Breast epithelium (tissue), 4 donors: ENCODE results near the gene CPA2. TPM values are rescaled to one million over a fixed set of nuclear protein-coding genes. Genes with fewer than 3 reads are reported as not detected.

Experiments
- DNase-seq, 2 donors: peaks; one replicate each; pipeline ENCODE4 v3.0.0-alpha.2; 2019; ENCODE audit warnings: low spot score in 2 of 2
- H3K27ac ChIP-seq, 2 donors: fragments of 200-600 bp; sonication (generic) in 1 of 2; one replicate each; pipeline ENCODE4 v1.5.1; 2016 to 2019; ENCODE audit warnings: mild to moderate bottlenecking in 1 of 2
- H3K27me3 ChIP-seq, 2 donors: fragments of 200-600 bp; sonication (generic) in 1 of 2; one replicate each; pipeline versions ENCODE4 v1.5.1 to v1.6.0; 2017 to 2019; ENCODE audit warnings: control low read depth in 1 of 2, mild to moderate bottlenecking in 1 of 2
- H3K36me3 ChIP-seq: fragments of 200-600 bp; one replicate; pipeline ENCODE4 v1.5.1; 2019
- H3K4me1 ChIP-seq, 2 donors: fragments of 200-600 bp; sonication (generic); one replicate each; pipeline ENCODE4 v1.5.1; 2016 to 2019; ENCODE audit warnings: control low read depth in 1 of 2
- H3K4me3 ChIP-seq, 3 donors: fragments of 200-600 bp; sonication (generic); 1 replicate in 2 of 3; 2 replicates in 1 of 3; pipeline ENCODE4 v1.5.1; 2016 to 2019; ENCODE audit warnings: mild to moderate bottlenecking in 3 of 3, moderate library complexity in 2 of 3
- H3K9me3 ChIP-seq, 2 donors: fragments of 200-600 bp; sonication (generic) in 1 of 2; one replicate each; pipeline ENCODE4 v1.5.1; 2016 to 2019; ENCODE audit warnings: control low read depth in 1 of 2
- POLR2A ChIP-seq: fragments of 450-650 bp; IDR thresholded peaks from one replicate; pipeline ENCODE4 v1.6.1; 2016; ENCODE audit warnings: antibody characterized with exemption, mild to moderate bottlenecking, moderate library complexity
- POLR2AphosphoS5 ChIP-seq, 3 donors: sonication (generic); formaldehyde crosslinking; IDR thresholded peaks; one replicate each; pipeline ENCODE4 v1.6.1; 2017; ENCODE audit warnings: antibody characterized with exemption in 3 of 3
- intact Hi-C: fragments of 100-400 bp; cut with DNase I; formaldehyde crosslinking; loops from one replicate; pipeline ENCODE4 v1.15.1; 2023; ENCODE audit warnings: low total_unique reads
- total RNA-seq, 3 donors: library from RNA; depleted of rRNA; stranded (reverse); fragments of >200 nt; gene quantifications; one replicate each; pipeline ENCODE4 v1.1.0, GENCODE V29; 2016
- TF ChIP-seq, protein P1 (sequence below), 3 donors: fragments of 450-650 bp; IDR thresholded peaks; one replicate each; pipeline ENCODE4 v1.5.1; 2016 to 2017; ENCODE audit warnings: antibody characterized with exemption in 3 of 3, mild to moderate bottlenecking in 3 of 3, moderate library complexity in 3 of 3

Gene CPA2
- total RNA-seq, 3 donors from 2014 or later: not detected

DNA sequence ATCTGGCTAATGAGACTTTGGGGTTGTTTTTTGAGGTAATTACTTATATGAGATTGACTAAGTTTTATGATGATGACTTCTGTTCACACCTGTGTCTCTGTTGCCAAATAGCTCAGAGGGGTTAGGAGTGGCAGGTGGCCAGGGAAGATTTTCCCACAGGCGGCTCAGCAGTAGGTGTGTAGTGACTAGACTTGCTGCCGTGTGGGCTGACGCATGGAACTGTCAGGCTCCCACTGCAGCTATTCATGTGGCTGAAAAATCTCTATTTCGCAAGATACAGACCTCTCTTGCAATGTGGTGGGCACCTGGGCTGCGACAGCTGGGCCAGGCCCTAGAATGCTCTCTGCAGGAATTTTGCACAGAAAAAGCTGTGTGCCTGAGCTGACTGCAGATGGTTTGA is 27.7 kb downstream of the CPA2 start:
- Histone ChIP-seq H3K9me3 (no peaks in the 10 kb centered on the region), H3K27me3 (no peaks in the 10 kb centered on the region), H3K27ac (peak overlapping the region; percentile 14 to 57), H3K36me3 (no peaks in the 10 kb centered on the region), H3K4me3 (no peak overlapping the region), H3K4me1 (peaks cover 0 to 11% of the 10 kb centered on the region in 2 donors)
- no peak for DNase-seq
- TF ChIP-seq, protein P1, sequence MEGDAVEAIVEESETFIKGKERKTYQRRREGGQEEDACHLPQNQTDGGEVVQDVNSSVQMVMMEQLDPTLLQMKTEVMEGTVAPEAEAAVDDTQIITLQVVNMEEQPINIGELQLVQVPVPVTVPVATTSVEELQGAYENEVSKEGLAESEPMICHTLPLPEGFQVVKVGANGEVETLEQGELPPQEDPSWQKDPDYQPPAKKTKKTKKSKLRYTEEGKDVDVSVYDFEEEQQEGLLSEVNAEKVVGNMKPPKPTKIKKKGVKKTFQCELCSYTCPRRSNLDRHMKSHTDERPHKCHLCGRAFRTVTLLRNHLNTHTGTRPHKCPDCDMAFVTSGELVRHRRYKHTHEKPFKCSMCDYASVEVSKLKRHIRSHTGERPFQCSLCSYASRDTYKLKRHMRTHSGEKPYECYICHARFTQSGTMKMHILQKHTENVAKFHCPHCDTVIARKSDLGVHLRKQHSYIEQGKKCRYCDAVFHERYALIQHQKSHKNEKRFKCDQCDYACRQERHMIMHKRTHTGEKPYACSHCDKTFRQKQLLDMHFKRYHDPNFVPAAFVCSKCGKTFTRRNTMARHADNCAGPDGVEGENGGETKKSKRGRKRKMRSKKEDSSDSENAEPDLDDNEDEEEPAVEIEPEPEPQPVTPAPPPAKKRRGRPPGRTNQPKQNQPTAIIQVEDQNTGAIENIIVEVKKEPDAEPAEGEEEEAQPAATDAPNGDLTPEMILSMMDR (IDR thresholded peaks at IDR 0.05): no peak
- TF ChIP-seq POLR2AphosphoS5 (IDR thresholded peaks at IDR 0.05) (no peak), POLR2A (no peak)
- intact Hi-C loops: no loop called here

DNA sequence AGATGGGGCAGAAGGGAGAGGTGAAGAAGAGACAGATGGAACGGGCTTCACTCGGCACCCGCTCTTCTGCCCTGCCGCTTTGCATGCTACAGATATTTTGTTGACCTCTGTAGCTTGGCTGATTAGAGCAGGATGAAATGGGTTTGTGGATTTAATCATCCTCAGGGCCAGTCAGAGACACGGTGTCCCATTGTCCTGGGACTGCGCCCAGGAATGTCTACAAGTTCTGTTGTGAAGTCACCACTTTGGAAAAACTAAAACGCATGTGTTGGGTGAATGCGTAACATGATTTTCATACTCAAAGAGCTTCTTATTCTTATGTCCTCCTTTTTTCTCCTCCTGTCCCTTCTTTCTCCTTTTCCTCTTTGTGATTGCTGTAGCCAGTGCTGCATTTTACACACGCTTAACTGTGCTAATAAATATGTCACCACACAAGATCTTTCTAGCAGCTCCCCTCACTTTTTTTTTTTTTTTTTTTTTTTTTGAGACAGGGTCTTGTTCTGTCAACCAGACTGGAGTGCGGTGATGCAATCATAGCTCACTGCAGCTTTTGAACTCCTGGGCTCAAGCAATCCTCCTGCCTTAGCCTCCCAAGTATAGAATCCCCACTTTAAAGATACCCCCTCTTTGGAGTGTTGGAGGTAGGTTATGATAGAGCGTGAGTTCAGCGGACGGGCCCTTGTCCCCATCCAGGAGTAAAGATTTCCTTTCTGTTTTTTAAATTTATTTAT is 29.7 kb downstream of the CPA2 start:
- no peak for DNase-seq
- Histone ChIP-seq H3K4me3 (no peak overlapping the region), H3K36me3 (no peaks in the 10 kb centered on the region), H3K27ac (no peak overlapping the region), H3K4me1 (peaks cover 0 to 11% of the 10 kb centered on the region in 2 donors), H3K27me3 (no peaks in the 10 kb centered on the region), H3K9me3 (no peaks in the 10 kb centered on the region)
- intact Hi-C loops: no loop called here
- TF ChIP-seq, protein P1 (IDR thresholded peaks at IDR 0.05): no peak
- no peak for TF ChIP-seq POLR2AphosphoS5 (IDR thresholded peaks at IDR 0.05)
- TF ChIP-seq POLR2A: no peak

DNA sequence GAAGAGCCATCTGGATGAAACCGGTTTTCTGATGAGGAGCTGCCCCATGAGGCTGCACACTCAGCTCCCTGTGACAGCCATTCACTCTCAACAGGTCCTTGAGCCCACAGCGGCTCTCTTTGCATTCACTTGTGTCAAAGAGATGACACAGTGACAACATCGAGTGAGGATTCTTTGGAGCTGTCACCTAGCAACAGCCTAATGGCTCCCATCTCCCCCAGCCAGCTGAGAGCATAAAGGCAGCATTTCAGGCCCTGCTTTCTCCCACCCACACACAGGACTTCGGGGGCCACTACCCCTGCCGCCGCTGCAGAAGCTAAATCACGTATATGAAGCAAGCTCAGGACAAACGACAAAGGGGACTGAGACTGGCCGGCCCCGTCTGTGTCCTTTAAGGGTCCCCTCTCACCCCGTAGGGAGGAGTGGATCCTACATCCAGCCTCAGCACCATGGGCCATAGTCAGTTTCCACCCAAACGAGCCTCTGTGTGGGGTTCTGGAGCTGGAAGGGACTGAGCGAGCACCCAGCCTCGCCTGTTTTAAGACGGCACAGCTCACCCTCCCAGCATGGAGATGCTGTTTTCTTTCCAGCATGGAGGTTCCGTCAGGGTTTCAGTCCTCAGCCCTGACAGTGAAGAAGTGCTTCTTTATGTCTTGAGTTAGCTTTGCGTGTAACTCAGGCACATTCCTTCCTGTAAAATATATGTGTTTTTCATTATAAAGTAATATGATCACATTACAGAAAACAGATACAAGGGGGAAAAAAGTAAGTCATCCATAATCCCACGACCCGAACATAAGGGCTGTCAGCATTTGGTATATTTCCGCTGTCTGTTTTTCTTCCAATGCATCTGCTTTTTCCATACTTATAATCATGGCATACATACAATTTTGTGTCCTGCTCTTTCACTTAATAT is 31.2 kb downstream of the CPA2 start:
- Histone ChIP-seq H3K9me3 (no peaks in the 10 kb centered on the region), H3K27ac (no peak overlapping the region), H3K36me3 (no peaks in the 10 kb centered on the region), H3K4me1 (peaks cover 0 to 11% of the 10 kb centered on the region in 2 donors), H3K4me3 (no peak overlapping the region), H3K27me3 (no peaks in the 10 kb centered on the region)
- no peak for TF ChIP-seq POLR2A
- TF ChIP-seq POLR2AphosphoS5 (IDR thresholded peaks at IDR 0.05): no peak
- TF ChIP-seq, protein P1 (IDR thresholded peaks at IDR 0.05): no peak
- intact Hi-C loops: loop anchor here (1.0 kb wide), 1 partner anchor 8 kb away; no protein-coding TSS in a partner anchor
- no peak for DNase-seq

DNA sequence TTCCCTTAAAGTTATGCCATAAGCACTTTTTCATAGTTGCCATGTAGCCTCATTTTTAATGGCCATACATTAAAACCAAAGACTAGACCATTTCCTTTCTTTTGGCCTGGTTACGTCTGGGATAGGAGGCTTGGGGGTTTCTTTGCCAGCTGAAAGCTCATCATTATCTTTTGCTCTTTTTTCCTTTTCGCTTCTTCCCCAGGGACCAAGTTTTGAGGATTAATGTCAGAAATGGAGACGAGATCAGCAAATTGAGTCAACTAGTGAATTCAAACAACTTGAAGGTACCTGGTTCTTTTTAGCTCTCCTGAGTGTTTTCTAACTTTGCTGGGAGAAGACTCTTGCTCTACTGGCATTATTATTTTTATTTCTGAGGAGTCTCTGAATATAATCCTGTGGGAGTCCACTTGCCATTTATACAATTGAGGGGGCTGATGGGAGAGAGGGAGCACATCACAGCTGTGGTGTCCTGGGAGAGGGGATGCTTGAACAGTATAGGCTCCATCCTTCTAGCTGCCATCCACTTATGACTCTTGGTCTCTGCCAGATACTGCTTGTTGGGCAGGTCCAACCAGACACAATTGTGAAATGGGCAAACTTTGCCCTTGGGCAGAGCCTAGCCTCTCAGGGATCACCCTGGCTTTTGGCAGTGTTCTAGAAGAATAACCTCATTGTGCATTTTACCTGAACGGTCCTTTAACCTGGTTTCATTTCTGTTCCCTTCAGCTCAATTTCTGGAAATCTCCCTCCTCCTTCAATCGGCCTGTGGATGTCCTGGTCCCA is 32.1 kb downstream of the CPA2 start:
- DNase-seq: peak in 1 of 2 donors; percentile 78
- H3K4me1 ChIP-seq: peaks cover 0 to 11% of the 10 kb centered on the region in 2 donors
- no peaks in the 10 kb centered on the region for H3K27me3 ChIP-seq
- no peak for TF ChIP-seq POLR2A
- peak in 2 of 3 donors; percentile 28 to 82 for TF ChIP-seq POLR2AphosphoS5 (IDR thresholded peaks at IDR 0.05)
- H3K36me3 ChIP-seq: no peaks in the 10 kb centered on the region
- H3K9me3 ChIP-seq: no peaks in the 10 kb centered on the region
- no peak overlapping the region for H3K4me3 ChIP-seq
- peak overlapping the region; percentile 64 to 71 for H3K27ac ChIP-seq
- intact Hi-C loops: loop anchor here (1.0 kb wide), 1 partner anchor 8 kb away; no protein-coding TSS in a partner anchor

DNA sequence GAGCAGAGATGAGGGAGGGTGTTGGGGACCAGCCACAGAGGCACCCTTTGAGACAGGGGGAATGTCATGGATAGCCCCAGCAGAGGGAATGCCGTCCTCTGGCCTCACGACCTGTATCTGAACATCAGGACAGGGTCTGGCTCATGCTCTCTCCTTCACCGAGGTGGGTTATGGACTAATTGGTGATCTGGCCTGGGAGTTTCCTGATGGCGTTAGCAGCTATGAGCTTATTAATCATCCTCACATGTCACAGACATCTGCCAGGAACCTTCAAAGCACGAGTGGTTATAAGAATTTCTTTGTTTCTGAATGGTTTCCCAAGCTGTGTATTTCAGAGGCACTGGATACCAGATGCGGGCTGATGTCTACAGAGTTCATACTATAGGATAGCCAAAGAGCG is 33.2 kb downstream of the CPA2 start:
- Histone ChIP-seq H3K4me1 (peaks cover 0 to 5% of the 10 kb centered on the region in 2 donors), H3K36me3 (no peaks in the 10 kb centered on the region), H3K27ac (peak overlapping the region; percentile 64 to 71), H3K27me3 (no peaks in the 10 kb centered on the region), H3K9me3 (no peaks in the 10 kb centered on the region), H3K4me3 (no peak overlapping the region)
- intact Hi-C loops: no loop called here
- TF ChIP-seq, protein P1 (IDR thresholded peaks at IDR 0.05): no peak
- TF ChIP-seq POLR2A: no peak
- TF ChIP-seq POLR2AphosphoS5 (IDR thresholded peaks at IDR 0.05): no peak
- DNase-seq: no peak
